Measurements from ENCODE around the gene NRP2.

- TF ChIP-seq CTCF (IDR thresholded peaks at IDR 0.05) = no peak
- no peak for TF ChIP-seq POLR2A (IDR thresholded peaks at IDR 0.05)
Observed at GRCh38 chr2:205745661-205746419, 63.5 kb downstream of the NRP2 start.
